Measurements from ENCODE around the gene LGALS4.

- TF ChIP-seq CTCF (IDR thresholded peaks at IDR 0.05) (no peak), POLR2A (IDR thresholded peaks at IDR 0.05) (no peak)
These were observed 38.4 kb upstream of the LGALS4 start for GRCh38 chr19:38850976-38851621.
